Measurements from ENCODE around the gene CBFB.
"Not testable (repeated sequence)": the region's sequence is repeated elsewhere in the genome, so short reads cannot be mapped to it uniquely, and the experiment has no call there.

DNA sequence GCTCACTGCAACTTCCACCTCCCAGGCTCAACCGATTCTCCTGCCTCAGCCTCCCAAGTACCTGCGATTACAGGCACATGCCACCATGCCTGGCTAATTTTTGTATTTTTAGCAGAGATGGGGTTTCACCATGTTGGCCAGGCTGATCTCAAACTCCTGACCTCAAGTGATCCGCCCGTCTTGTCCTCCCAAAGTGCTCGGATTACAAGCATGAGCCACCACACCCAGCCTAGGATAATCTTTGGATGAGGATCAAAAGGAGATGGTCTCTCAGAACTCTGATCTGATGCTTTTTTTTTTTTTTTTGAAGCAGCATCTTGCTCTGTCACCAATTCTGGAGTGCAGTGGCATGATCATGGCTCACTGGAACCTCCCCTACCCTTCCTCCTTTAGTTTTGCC is 93.8 kb downstream of the CBFB start:
- TF ChIP-seq, protein P1, sequence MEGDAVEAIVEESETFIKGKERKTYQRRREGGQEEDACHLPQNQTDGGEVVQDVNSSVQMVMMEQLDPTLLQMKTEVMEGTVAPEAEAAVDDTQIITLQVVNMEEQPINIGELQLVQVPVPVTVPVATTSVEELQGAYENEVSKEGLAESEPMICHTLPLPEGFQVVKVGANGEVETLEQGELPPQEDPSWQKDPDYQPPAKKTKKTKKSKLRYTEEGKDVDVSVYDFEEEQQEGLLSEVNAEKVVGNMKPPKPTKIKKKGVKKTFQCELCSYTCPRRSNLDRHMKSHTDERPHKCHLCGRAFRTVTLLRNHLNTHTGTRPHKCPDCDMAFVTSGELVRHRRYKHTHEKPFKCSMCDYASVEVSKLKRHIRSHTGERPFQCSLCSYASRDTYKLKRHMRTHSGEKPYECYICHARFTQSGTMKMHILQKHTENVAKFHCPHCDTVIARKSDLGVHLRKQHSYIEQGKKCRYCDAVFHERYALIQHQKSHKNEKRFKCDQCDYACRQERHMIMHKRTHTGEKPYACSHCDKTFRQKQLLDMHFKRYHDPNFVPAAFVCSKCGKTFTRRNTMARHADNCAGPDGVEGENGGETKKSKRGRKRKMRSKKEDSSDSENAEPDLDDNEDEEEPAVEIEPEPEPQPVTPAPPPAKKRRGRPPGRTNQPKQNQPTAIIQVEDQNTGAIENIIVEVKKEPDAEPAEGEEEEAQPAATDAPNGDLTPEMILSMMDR (IDR thresholded peaks at IDR 0.05): not testable (repeated sequence)
- not testable (repeated sequence) for TF ChIP-seq POLR2A (IDR thresholded peaks at IDR 0.05)
